Cardiac fibroblast (primary cell): ENCODE measurements around the gene DNAJB13.

Source experiments
- DNase-seq, 2 donors: peaks; one replicate each; pipeline versions ENCODE4 v3.0.0 to v3.0.0-alpha.2; 2010; ENCODE audit warnings: low read depth in 2 of 2
- H3K4me3 ChIP-seq, 2 donors: replicated peaks in 1 of 2; 1 replicate in 1 of 2; 2 replicates in 1 of 2; pipeline ENCODE4 v1.5.1; 2011; ENCODE audit warnings: low read depth in 2 of 2, low read length in 2 of 2, mild to moderate bottlenecking in 2 of 2, moderate library complexity in 1 of 2
- CTCF ChIP-seq: IDR thresholded peaks from one replicate; pipeline ENCODE4 v1.5.1; 2011; ENCODE audit warnings: low read depth, mild to moderate bottlenecking, low read length, inconsistent platforms

DNAJB13 gene

GRCh38 chr11:73940801-73941570, 9.8 kb upstream of the DNAJB13 start:
- no peak for TF ChIP-seq CTCF
- no peak overlapping the region for H3K4me3 ChIP-seq
- DNase-seq, result no peak

GRCh38 chr11:73942010-73942409, 8.8 kb upstream of the DNAJB13 start:
- no peak for DNase-seq
- TF ChIP-seq CTCF, result no peak
- no peak overlapping the region for H3K4me3 ChIP-seq

- DNase-seq, result no peak
- no peak overlapping the region for H3K4me3 ChIP-seq
- no peak for TF ChIP-seq CTCF
These were observed 6.7 kb upstream of the DNAJB13 start for GRCh38 chr11:73944085-73944484.

GRCh38 chr11:73944901-73945300, 5.9 kb upstream of the DNAJB13 start:
- TF ChIP-seq CTCF, result no peak
- DNase-seq, result no peak
- H3K4me3 ChIP-seq, result no peak overlapping the region

GRCh38 chr11:73945396-73945795, 5.4 kb upstream of the DNAJB13 start:
- no peak for TF ChIP-seq CTCF
- H3K4me3 ChIP-seq, result no peak overlapping the region
- no peak for DNase-seq

GRCh38 chr11:73946798-73947458, 3.9 kb upstream of the DNAJB13 start:
- H3K4me3 ChIP-seq, result no peak overlapping the region
- TF ChIP-seq CTCF, result no peak
- DNase-seq, result no peak
